Upper lobe of left lung (tissue), 6 donors: Measurements from ENCODE around the gene LTBP1. TPM values are rescaled to one million over a fixed set of nuclear protein-coding genes. Genes with fewer than 3 reads are reported as not detected.

Experiments
- ATAC-seq, 2 donors: fragments of 200-7000 bp; cut with Tn5 transposase; one replicate each; pipeline ENCODE4 v1.9.1; 2022; ENCODE audit warnings: mild to moderate bottlenecking in 2 of 2, moderate library complexity in 2 of 2; ENCODE audit not compliant: low FRiP score in 2 of 2
- DNase-seq, 2 donors: peaks; one replicate each; pipeline ENCODE4 v3.0.0-alpha.2; 2019 to 2020
- H3K27ac ChIP-seq, 4 donors: fragments of 200-600 bp; sonication (generic); one replicate each; pipeline ENCODE4 v1.5.1; 2016 to 2019
- H3K27me3 ChIP-seq, 4 donors: fragments of 200-600 bp; sonication (generic); one replicate each; pipeline ENCODE4 v1.5.1; 2017 to 2019
- H3K36me3 ChIP-seq, 4 donors: fragments of 200-600 bp; sonication (generic); one replicate each; pipeline ENCODE4 v1.5.1; 2016 to 2019
- H3K4me1 ChIP-seq, 4 donors: fragments of 200-600 bp; sonication (generic); one replicate each; pipeline ENCODE4 v1.5.1; 2018 to 2019
- H3K4me3 ChIP-seq, 4 donors: fragments of 200-600 bp; sonication (generic); one replicate each; pipeline ENCODE4 v1.5.1; 2017 to 2019; ENCODE audit warnings: mild to moderate bottlenecking in 2 of 4, moderate library complexity in 1 of 4
- H3K9me3 ChIP-seq, 4 donors: fragments of 200-600 bp; sonication (generic); one replicate each; pipeline ENCODE4 v1.5.1; 2018 to 2019
- CTCF ChIP-seq, 6 experiments: fragments of 450-650 bp in 4 of 6; fragments of 200-600 bp in 2 of 6; sonication (generic) in 2 of 6; IDR thresholded peaks; one replicate each; pipeline ENCODE4 v1.5.1; 2016 to 2019; ENCODE audit warnings: antibody characterized with exemption in 6 of 6
- EP300 ChIP-seq, 4 donors: sonication (generic); formaldehyde crosslinking; IDR thresholded peaks; one replicate each; pipeline ENCODE4 v1.5.1; 2017; ENCODE audit warnings: antibody characterized with exemption in 4 of 4, control low read depth in 2 of 4
- POLR2A ChIP-seq, 4 donors: fragments of 450-650 bp; IDR thresholded peaks; one replicate each; pipeline ENCODE4 v1.5.1; 2016 to 2017; ENCODE audit warnings: antibody characterized with exemption in 4 of 4, mild to moderate bottlenecking in 2 of 4
- POLR2AphosphoS5 ChIP-seq, 2 donors: sonication (generic); formaldehyde crosslinking; IDR thresholded peaks; one replicate each; pipeline ENCODE4 v1.5.1; 2017; ENCODE audit warnings: antibody characterized with exemption in 2 of 2
- WGBS, 2 donors: methylation state at CpG; one replicate each; pipeline ENCODE4 v1.1.5; 2017 to 2018; 5-methylcytosine and 5-hydroxymethylcytosine counted together
- total RNA-seq, 6 donors: library from RNA; depleted of rRNA in 4 of 6; stranded (reverse); fragments of >200 nt in 4 of 6; gene quantifications; one replicate each; pipeline versions ENCODE4 v1.1.0 to v1.2.1, GENCODE V29; 2016 to 2021
- donor health status: DM: no; HTN: no; CAD: no; lungs with moderate emphysema.
- donor health status: DM: no; HTN: yes; CAD: no; lungs with severe emphysema.

Gene LTBP1
- total RNA-seq, 6 donors from 2014 or later: 11.5 to 45.0 (median 27.1) TPM

- H3K36me3 ChIP-seq: no peaks in the 10 kb centered on the region
- no peak for TF ChIP-seq POLR2AphosphoS5 (IDR thresholded peaks at IDR 0.05)
- TF ChIP-seq EP300 (IDR thresholded peaks at IDR 0.05): no peak
- TF ChIP-seq POLR2A (IDR thresholded peaks at IDR 0.05): no peak
- no peak for TF ChIP-seq CTCF (IDR thresholded peaks at IDR 0.05)
- DNase-seq (no peak), ATAC-seq (no peak)
- no peaks in the 10 kb centered on the region for H3K27me3 ChIP-seq
- H3K4me3 ChIP-seq: no peak overlapping the region
- H3K27ac ChIP-seq: no peak overlapping the region
- H3K9me3 ChIP-seq: no peaks in the 10 kb centered on the region
- H3K4me1 ChIP-seq: no peaks in the 10 kb centered on the region
- 47 to 56% methylated on average over 13 of the region's 13 CpGs for WGBS, 2 donors
Measured at GRCh38 chr2:32937602-32938448, 8.9 kb upstream of the LTBP1 start.

GRCh38 chr2:32938934-32939333 lies 7.8 kb upstream of the LTBP1 start:
- Histone ChIP-seq H3K27ac (no peak overlapping the region), H3K9me3 (no peaks in the 10 kb centered on the region), H3K4me3 (no peak overlapping the region), H3K36me3 (no peaks in the 10 kb centered on the region), H3K27me3 (no peaks in the 10 kb centered on the region), H3K4me1 (no peaks in the 10 kb centered on the region)
- DNase-seq (no peak), ATAC-seq (no peak)
- 97% methylated on average over 3 of the region's 3 CpGs for WGBS, 2 donors
- TF ChIP-seq POLR2A (IDR thresholded peaks at IDR 0.05): no peak

GRCh38 chr2:32940316-32940997 lies 6.3 kb upstream of the LTBP1 start:
- no peak for TF ChIP-seq EP300 (IDR thresholded peaks at IDR 0.05)
- TF ChIP-seq CTCF (IDR thresholded peaks at IDR 0.05): no peak
- no peak for TF ChIP-seq POLR2AphosphoS5 (IDR thresholded peaks at IDR 0.05)
- TF ChIP-seq POLR2A (IDR thresholded peaks at IDR 0.05): no peak

GRCh38 chr2:32941944-32942690 lies 4.6 kb upstream of the LTBP1 start:
- Histone ChIP-seq H3K27ac (no peak overlapping the region), H3K36me3 (no peaks in the 10 kb centered on the region), H3K4me1 (peaks cover 0 to 4% (median 0%) of the 10 kb centered on the region in 4 donors), H3K27me3 (peaks cover 0 to 2% (median 0%) of the 10 kb centered on the region in 4 donors), H3K9me3 (no peaks in the 10 kb centered on the region), H3K4me3 (no peak overlapping the region)
- no peak for ATAC-seq
- DNase-seq: no peak
- no peak for TF ChIP-seq POLR2A (IDR thresholded peaks at IDR 0.05)
- no peak for TF ChIP-seq POLR2AphosphoS5 (IDR thresholded peaks at IDR 0.05)
- TF ChIP-seq EP300 (IDR thresholded peaks at IDR 0.05): no peak
- TF ChIP-seq CTCF (IDR thresholded peaks at IDR 0.05): no peak
- 93 to 95% methylated on average over 8 of the region's 8 CpGs for WGBS, 2 donors

More at GRCh38 chr2:32940316-32940997, 6.3 kb upstream of the LTBP1 start:
- no peaks in the 10 kb centered on the region for H3K36me3 ChIP-seq
- no peaks in the 10 kb centered on the region for H3K9me3 ChIP-seq
- DNase-seq (no peak), ATAC-seq (no peak)
- H3K4me3 ChIP-seq: no peak overlapping the region
- H3K4me1 ChIP-seq: no peaks in the 10 kb centered on the region
- H3K27me3 ChIP-seq: no peaks in the 10 kb centered on the region
- 87 to 92% methylated on average over 8 of the region's 8 CpGs for WGBS, 2 donors
- H3K27ac ChIP-seq: no peak overlapping the region
